Bronchial epithelial cell (primary cell): ENCODE measurements around the gene ENPP3. TPM values are rescaled to one million over a fixed set of nuclear protein-coding genes. Genes with fewer than 3 reads are reported as not detected.

Experiments
- DNase-seq: peaks from one replicate; pipeline ENCODE4 v3.0.0-alpha.2; 2010; ENCODE audit warnings: low read depth
- FAIRE-seq: peaks from 2 replicates; lab custom pipeline; 2011; peaks lifted over from hg19 to GRCh38; lab: Jason Lieb, UNC
- H3K27me3 ChIP-seq: 2 replicates; pipeline ENCODE4 v1.5.1; 2011; ENCODE audit warnings: low read length; ENCODE audit not compliant: control insufficient read depth, insufficient read depth
- H3K36me3 ChIP-seq: 2 replicates; pipeline ENCODE4 v1.5.1; 2011; ENCODE audit warnings: low read length; ENCODE audit not compliant: control insufficient read depth, insufficient read depth
- H3K4me3 ChIP-seq: 2 replicates; pipeline ENCODE4 v1.5.1; 2011; ENCODE audit warnings: mild to moderate bottlenecking, low read depth, low read length, control low read depth
- CTCF ChIP-seq: IDR thresholded peaks from 2 replicates; pipeline ENCODE4 v1.5.1; 2011; ENCODE audit warnings: mild to moderate bottlenecking, moderate library complexity, low read length, control low read depth, inconsistent platforms; ENCODE audit not compliant: insufficient read depth, severe bottlenecking
- total RNA-seq: library from RNA; depleted of rRNA; stranded (reverse); fragments of >200 nt; gene quantifications from 2 replicates; pipeline ENCODE4 v1.2.1, GENCODE V29; 2014

The ENPP3 gene
- total RNA-seq, 1 donor from 2014 or later = not detected

- DNase-seq (no peak), FAIRE-seq (no peak)
- no peaks in the 10 kb centered on the region for H3K27me3 ChIP-seq
- H3K4me3 ChIP-seq = no peak overlapping the region
- H3K36me3 ChIP-seq = no peaks in the 10 kb centered on the region
- TF ChIP-seq CTCF = no peak
Observed at GRCh38 chr6:131789219-131789618, 152.1 kb downstream of the ENPP3 start.

DNA sequence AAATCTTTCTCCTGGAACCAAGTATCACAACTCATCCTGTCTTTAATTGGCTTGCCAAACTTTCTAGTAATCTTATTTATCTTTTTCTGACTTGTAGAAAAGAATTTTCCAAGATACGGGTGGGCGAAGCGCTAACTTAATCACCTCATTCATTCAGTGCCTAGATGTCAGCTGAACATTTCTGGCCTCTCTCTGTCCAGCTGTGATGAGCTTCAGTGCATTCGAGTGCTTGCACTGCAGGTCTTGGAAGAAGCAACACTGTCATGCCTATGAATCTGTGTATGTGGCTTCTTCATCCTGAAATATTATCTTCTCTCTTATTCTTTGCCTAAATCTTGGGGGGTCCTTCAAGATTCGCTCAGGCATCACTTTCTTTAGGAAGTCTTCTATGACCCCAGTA lies 154.4 kb downstream of the ENPP3 start:
- Histone ChIP-seq H3K4me3 (no peak overlapping the region), H3K36me3 (no peaks in the 10 kb centered on the region), H3K27me3 (no peaks in the 10 kb centered on the region)
- TF ChIP-seq CTCF = no peak
- no peak for DNase-seq
- no peak for FAIRE-seq

DNA sequence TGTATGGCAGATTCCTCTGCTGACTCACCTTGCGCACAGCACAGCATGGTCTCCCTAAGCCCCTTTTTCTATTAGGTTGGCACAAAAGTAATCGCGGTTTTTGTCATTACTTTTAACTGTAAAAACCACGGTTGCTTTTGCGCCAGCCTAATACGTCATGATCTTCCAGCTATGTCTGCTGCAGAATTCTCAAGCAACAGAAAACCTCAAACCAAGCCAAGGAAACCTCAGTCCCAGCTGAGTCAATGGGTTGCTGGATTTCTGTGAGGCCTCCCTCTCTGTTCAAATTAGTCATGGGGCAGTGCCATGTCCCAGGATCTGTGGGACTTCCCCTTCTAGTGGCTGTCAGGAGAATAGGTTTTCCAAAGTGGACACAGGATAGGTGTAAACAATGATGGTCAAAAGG lies 155.0 kb downstream of the ENPP3 start:
- peak; percentile 38 for DNase-seq
- TF ChIP-seq CTCF = no peak
- Histone ChIP-seq H3K27me3 (no peaks in the 10 kb centered on the region), H3K4me3 (no peak overlapping the region), H3K36me3 (no peaks in the 10 kb centered on the region)
- no peak for FAIRE-seq

DNA sequence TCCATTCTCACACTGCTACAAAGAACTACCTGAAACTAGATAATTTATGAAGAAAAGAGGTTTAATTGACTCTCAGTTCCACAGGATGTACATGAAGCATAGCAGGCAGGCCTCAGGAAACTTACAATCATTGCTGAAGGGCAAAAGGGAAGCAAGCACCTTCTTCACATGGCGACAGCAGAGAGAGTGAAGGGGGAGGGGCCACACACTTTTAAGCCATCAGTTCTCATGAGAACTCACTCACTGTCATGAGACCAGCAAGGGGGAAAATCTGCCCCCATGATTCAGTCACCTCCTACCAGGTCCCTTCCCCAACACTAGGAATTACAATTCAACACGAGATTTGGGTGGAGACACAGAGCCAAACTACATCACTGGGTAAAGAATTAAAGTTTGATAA lies 158.3 kb downstream of the ENPP3 start:
- H3K36me3 ChIP-seq = no peaks in the 10 kb centered on the region
- no peaks in the 10 kb centered on the region for H3K27me3 ChIP-seq
- no peak for FAIRE-seq
- TF ChIP-seq CTCF = no peak
- no peak overlapping the region for H3K4me3 ChIP-seq
- DNase-seq = no peak

Other genes with a start within 250 kb of the ENPP3 start
- gene ARG1, start 64.1 kb upstream of the ENPP3 start, total RNA-seq = not detected in 2 replicates
- gene MED23, start 9.1 kb upstream of the ENPP3 start, total RNA-seq = 19.5 and 20.1 TPM in 2 replicates
- under 0.01 TPM in 1 of 2 replicates, not detected in the other for gene OR2A4, start 64.1 kb downstream of the ENPP3 start, total RNA-seq
- gene CTAGE9, start 73.7 kb downstream of the ENPP3 start, total RNA-seq = not detected in 2 replicates
- under 0.01 and 0.26 TPM in 2 replicates for gene ENPP1, start 170.7 kb downstream of the ENPP3 start, total RNA-seq